GM10248 (cell line): ENCODE measurements around the gene IPO11.

ENCODE experiments used
- CTCF ChIA-PET: fragments of 300-600 bp; sonication (Branson Sonifier 250); formaldehyde crosslinking; extraction: SDS; loops from one replicate; lab custom pipeline; 2021; ENCODE audit warnings: antibody characterized with exemption; lab: Yijun Ruan, JAX
- POLR2A ChIA-PET: fragments of 350-650 bp; sonication (Branson Sonifier 250); formaldehyde crosslinking; extraction: SDS; loops from one replicate; lab custom pipeline; 2020; ENCODE audit warnings: antibody characterized with exemption; lab: Yijun Ruan, JAX
- DNase-seq: peaks from one replicate; pipeline ENCODE4 v3.0.0; 2012; ENCODE audit errors: extremely low spot score
- TF ChIP-seq, protein P1 (sequence below): IDR thresholded peaks from 2 replicates; pipeline ENCODE4 v1.5.1; 2012; ENCODE audit warnings: mild to moderate bottlenecking, low read depth; ENCODE audit errors: extremely low read depth, missing control alignments, control extremely low read depth

IPO11 gene

DNA sequence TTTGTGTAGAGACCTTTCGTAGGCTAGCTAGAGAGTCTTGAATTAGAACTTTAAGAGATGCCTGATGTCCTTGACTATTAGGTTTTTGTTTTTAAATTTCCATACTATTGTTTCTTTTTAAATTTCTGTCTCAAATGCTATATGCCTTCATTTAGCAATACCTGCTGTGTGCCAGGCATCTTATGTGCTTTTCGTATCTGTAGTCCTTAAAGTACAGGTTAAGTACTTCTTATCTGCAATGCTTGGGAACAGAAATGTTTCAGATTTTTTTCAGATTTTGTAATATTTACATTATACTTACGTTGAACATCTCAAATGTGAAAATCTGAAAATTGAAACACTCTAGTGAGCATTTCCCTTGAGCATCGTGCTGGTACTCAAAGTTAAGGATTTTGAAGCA, 49.0 kb downstream of the IPO11 start:
- TF ChIP-seq, protein P1, sequence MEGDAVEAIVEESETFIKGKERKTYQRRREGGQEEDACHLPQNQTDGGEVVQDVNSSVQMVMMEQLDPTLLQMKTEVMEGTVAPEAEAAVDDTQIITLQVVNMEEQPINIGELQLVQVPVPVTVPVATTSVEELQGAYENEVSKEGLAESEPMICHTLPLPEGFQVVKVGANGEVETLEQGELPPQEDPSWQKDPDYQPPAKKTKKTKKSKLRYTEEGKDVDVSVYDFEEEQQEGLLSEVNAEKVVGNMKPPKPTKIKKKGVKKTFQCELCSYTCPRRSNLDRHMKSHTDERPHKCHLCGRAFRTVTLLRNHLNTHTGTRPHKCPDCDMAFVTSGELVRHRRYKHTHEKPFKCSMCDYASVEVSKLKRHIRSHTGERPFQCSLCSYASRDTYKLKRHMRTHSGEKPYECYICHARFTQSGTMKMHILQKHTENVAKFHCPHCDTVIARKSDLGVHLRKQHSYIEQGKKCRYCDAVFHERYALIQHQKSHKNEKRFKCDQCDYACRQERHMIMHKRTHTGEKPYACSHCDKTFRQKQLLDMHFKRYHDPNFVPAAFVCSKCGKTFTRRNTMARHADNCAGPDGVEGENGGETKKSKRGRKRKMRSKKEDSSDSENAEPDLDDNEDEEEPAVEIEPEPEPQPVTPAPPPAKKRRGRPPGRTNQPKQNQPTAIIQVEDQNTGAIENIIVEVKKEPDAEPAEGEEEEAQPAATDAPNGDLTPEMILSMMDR = no peak
- ChIA-PET CTCF (no interaction called here), POLR2A (no interaction called here)
- DNase-seq = no peak

DNA sequence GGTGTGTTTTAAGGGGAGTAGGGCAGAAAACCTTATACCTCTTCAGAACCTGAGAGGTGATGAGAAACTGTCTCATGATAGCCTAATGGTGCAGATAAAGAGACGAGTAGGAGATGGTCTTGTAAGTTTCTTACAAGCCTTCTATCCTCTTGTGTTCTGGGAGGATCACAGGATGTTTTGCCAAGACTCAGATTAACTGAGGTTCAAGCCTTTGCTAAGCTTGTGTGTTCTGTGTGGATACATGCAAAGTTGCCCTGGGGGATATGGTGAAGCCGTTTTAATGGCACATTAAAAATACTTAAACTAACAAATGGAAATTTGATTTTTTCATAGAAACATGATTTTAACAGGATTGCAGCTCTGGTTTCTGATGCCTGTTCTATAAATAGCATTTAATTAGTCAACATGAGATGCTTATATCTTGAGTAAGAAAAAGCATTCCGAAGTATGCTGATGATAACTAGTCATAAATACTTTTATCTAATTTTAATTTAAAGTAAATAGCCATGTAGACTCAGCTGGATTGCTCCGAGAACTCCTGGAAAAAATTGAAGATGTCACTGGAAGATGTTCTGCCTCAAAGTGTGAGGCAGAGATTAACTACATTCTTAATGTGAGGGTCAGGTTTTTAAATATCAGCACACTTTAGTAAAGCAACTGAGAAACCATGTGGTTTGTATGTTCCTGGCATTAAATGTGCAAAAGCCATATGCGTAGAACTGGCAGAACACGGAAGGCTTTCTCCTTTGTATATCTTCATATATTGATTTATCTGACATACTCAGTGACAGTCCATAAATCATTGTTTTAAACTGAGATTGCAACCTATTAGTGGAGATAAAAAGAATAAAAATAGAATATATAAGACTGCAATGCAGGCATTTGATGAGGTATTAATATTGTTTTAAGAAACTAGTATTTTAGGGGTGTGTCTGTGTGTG, 53.7 kb downstream of the IPO11 start:
- TF ChIP-seq, protein P1 = no peak
- no peak for DNase-seq
- ChIA-PET POLR2A (no interaction called here), CTCF (interaction anchor here (1.1 to 3.3 kb wide), 7 partner anchors 10 to 23 kb away, joined by 3 to 10 read pairs (median 4); no protein-coding TSS in a partner anchor)

DNA sequence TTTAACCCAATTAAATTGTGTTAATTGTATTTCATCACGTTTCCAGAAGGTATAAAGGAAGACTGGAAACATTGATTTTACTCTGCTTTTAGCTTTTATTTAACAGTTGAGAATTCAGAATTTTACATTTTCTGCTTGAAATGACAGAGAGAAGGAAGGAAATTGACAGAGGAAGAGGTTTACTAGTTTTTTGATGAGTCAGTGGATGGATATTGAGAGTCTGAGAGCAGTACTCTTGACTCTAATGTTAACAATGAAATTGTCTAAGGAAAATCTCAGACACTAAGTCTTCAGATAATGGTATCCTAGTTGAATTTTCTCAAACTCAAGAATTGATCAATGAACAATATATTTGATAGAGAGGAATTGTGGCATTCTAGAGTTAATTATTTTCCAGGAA, 60.6 kb downstream of the IPO11 start:
- TF ChIP-seq, protein P1 = no peak
- CTCF ChIA-PET = interaction anchor here (1.0 to 1.2 kb wide), 3 partner anchors 9 to 125 kb away, joined by 3 read pairs; no protein-coding TSS in a partner anchor
- DNase-seq = no peak
- POLR2A ChIA-PET = no interaction called here

DNA sequence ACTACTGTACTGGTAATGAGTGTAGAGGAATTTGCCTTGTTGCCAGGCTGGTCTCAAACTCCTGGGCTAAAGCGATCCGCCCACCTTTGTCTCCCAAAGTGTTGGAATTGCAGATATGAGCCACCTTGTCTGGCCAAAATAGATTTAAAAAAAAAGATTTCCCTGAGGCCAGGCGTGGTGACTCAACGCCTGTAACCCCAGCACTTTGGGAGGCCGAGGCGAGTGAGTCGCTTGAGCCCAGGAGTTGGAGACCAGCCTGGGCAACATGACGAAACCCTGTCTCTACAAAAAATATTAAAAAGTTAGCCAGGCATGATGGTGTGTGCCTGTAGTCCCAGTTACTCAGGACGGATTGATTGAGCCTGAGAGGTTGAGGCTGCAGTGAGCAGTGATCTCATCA, 62.5 kb downstream of the IPO11 start:
- ChIA-PET POLR2A (no interaction called here), CTCF (interaction anchor here (1.0 to 1.2 kb wide), 3 partner anchors 8 to 32 kb away, joined by 3 to 4 read pairs (median 3); no protein-coding TSS in a partner anchor)
- no peak for DNase-seq
- TF ChIP-seq, protein P1 = no peak

DNA sequence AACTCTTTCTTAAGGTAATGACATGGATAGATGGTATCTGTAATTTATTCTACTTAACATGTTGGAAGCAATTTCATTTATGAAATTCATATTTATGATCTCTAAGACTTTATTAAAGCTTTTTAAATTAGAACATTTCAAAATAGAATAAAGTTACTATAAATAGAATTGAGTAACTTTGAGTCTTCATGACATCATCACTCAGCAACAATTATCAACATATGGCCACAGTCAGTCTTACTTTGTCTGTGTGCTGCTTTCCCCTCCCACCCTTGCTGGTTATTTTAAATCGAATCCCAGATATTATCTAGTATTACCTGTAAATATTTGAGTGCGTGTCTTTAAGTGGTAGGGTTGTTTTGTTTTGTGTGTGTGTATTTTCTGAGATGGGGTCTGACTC, 65.2 kb downstream of the IPO11 start:
- TF ChIP-seq, protein P1 = no peak
- ChIA-PET CTCF (interaction anchor here (1.2 to 1.5 kb wide), 4 partner anchors 8 to 34 kb away, joined by 3 to 6 read pairs (median 4); no protein-coding TSS in a partner anchor), POLR2A (no interaction called here)
- DNase-seq = no peak

DNA sequence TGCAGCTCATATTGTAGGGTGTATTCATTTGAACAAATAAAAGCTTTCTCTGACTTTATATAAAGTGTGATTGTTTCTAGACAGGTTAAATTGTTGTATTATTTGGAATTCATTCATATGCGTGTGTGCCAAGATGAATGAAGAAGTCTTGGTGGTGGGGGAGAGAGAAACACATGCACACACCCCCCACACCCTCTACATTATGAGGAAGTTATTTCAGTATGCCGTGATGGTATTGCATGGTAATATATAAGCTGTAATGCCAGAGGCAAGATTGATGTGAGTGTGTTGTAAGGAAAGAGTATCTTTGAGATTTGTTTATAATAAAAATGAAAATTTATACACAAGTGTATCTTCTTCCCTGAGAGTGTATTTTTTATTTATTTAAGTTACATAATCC, 71.0 kb downstream of the IPO11 start:
- TF ChIP-seq, protein P1 = no peak
- POLR2A ChIA-PET = no interaction called here
- CTCF ChIA-PET = interaction anchor here (1.1 to 1.8 kb wide), 4 partner anchors 9 to 296 kb away, joined by 3 to 4 read pairs (median 4); no protein-coding TSS in a partner anchor
- no peak for DNase-seq
